ENCODE results near the gene PDZD8.

DNA sequence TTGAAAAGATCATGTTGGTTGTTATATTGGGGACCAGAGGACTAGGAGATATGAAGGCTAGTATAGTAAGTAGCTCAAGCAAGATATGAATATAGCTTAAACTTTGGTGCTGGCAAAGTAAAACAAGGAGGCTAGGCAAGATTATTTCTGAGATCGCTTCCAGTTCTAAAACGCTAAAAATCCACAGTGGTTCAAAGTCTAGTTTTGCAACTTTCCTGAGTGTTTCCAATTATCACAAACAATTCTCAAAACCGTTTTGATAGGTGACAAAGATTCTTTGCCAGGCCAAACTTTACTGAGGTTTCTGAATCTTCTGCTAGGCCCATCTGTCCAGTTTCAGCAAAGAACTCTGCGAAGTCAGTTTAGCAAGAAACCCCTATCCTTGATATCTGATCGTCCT, 35.3 kb downstream of the PDZD8 start:
- TF ChIP-seq, protein P1, sequence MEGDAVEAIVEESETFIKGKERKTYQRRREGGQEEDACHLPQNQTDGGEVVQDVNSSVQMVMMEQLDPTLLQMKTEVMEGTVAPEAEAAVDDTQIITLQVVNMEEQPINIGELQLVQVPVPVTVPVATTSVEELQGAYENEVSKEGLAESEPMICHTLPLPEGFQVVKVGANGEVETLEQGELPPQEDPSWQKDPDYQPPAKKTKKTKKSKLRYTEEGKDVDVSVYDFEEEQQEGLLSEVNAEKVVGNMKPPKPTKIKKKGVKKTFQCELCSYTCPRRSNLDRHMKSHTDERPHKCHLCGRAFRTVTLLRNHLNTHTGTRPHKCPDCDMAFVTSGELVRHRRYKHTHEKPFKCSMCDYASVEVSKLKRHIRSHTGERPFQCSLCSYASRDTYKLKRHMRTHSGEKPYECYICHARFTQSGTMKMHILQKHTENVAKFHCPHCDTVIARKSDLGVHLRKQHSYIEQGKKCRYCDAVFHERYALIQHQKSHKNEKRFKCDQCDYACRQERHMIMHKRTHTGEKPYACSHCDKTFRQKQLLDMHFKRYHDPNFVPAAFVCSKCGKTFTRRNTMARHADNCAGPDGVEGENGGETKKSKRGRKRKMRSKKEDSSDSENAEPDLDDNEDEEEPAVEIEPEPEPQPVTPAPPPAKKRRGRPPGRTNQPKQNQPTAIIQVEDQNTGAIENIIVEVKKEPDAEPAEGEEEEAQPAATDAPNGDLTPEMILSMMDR (IDR thresholded peaks at IDR 0.05) = no peak
- no peak for TF ChIP-seq POLR2AphosphoS5 (IDR thresholded peaks at IDR 0.05; ENCODE audit: insufficient read depth in 1 of 2, low read depth in 1 of 2)
- no peak for TF ChIP-seq POLR2A (IDR thresholded peaks at IDR 0.05)
